HCT116 (cell line): ENCODE measurements around the gene MSI2. TPM values are rescaled to one million over a fixed set of nuclear protein-coding genes. Genes with fewer than 3 reads are reported as not detected.
A peak's percentile ranks its signal among the peaks of the same experiment; 100 is the strongest.

Experiments used
- ATAC-seq: fragments of 200-7000 bp; cut with Tn5 transposase; 2 replicates; pipeline ENCODE4 v1.9.1; 2020; ENCODE audit warnings: mild to moderate bottlenecking, moderate library complexity
- BruUV-seq: library from RNA; stranded (reverse); fragments of 400-500 nt; replicated peaks from 2 replicates; lab custom pipeline; 2021; lab: Mats Ljungman, UMichigan
- CTCF ChIA-PET: fragments of 300-600 bp; sonication (Branson Sonifier 250); formaldehyde crosslinking; loops from one replicate; lab custom pipeline; 2021; ENCODE audit warnings: antibody characterized with exemption; lab: Charles Lee
- POLR2A ChIA-PET: fragments of 300-600, 350-600 bp; sonication (Branson Sonifier 250); formaldehyde crosslinking; loops from one replicate; lab custom pipeline; 2021; ENCODE audit warnings: antibody characterized with exemption; lab: Charles Lee
- RAD21 ChIA-PET, 2 experiments: fragments of 300-600 bp; sonication (Branson Sonifier 250); formaldehyde crosslinking; loops; one replicate each; lab custom pipeline; 2023; ENCODE audit warnings: low total read pairs in 2 of 2; ENCODE audit not compliant: uncharacterized antibody in 2 of 2, unreplicated experiment in 2 of 2, low non-redundant PET in 1 of 2; lab: Charles Lee
- DNase-seq: peaks from one replicate; pipeline ENCODE4 v3.0.0-alpha.2; 2010; ENCODE audit warnings: low read depth, low spot score
- H2AFZ ChIP-seq: fragments of 200-600 bp; shearing (Covaris generic), sonication (generic); 2 replicates; pipeline ENCODE4 v1.6.1; 2017; ENCODE audit warnings: low read depth, mixed run types, mixed read lengths, antibody characterized with exemption, low read length; ENCODE audit not compliant: poor library complexity, severe bottlenecking
- H3K27ac ChIP-seq: 2 replicates; pipeline ENCODE4 v1.5.1; 2012; ENCODE audit warnings: low read depth, low read length
- H3K27me3 ChIP-seq: fragments of 200-600 bp; sonication (generic); 2 replicates; pipeline ENCODE4 v1.6.1; 2016; ENCODE audit warnings: mixed run types, low read length, mixed read lengths; ENCODE audit not compliant: insufficient read depth
- H3K36me3 ChIP-seq, 2 experiments: fragments of 200-500 bp in 1 of 2; fragments of 200-600 bp in 1 of 2; sonication (Bioruptor generic) in 1 of 2; sonication (generic) in 1 of 2; 2 replicates each; pipeline versions ENCODE4 v1.5.1 to v1.6.1; 2014 to 2016; ENCODE audit warnings: low read length in 2 of 2, inconsistent platforms in 1 of 2, mixed read lengths in 1 of 2, mixed run types in 1 of 2; ENCODE audit not compliant: insufficient read depth in 2 of 2, control insufficient read depth in 1 of 2
- H3K4me1 ChIP-seq, 2 experiments: fragments of 200-600 bp in 1 of 2; sonication (generic) in 1 of 2; 2 replicates each; pipeline versions ENCODE4 v1.5.1 to v1.6.1; 2012 to 2017; ENCODE audit warnings: low read length in 2 of 2, inconsistent platforms in 1 of 2, mild to moderate bottlenecking in 1 of 2, mixed read lengths in 1 of 2, mixed run types in 1 of 2, moderate library complexity in 1 of 2; ENCODE audit not compliant: insufficient read depth in 2 of 2, control insufficient read depth in 1 of 2
- H3K4me2 ChIP-seq: fragments of 200-600 bp; sonication (generic); 2 replicates; pipeline ENCODE4 v1.6.1; 2017; ENCODE audit warnings: mixed run types, low read length, mixed read lengths
- H3K4me3 ChIP-seq, 2 experiments: fragments of 200-600 bp in 1 of 2; sonication (generic) in 1 of 2; replicated peaks in 1 of 2; 2 replicates each; pipeline ENCODE4 v1.5.1; 2011 to 2016; ENCODE audit warnings: low read length in 2 of 2, control low read depth in 1 of 2, low read depth in 1 of 2, mild to moderate bottlenecking in 1 of 2, mixed read lengths in 1 of 2, mixed run types in 1 of 2
- H3K79me2 ChIP-seq: fragments of 200-600 bp; sonication (generic); 2 replicates; pipeline ENCODE4 v1.6.1; 2017; ENCODE audit warnings: mild to moderate bottlenecking, mixed run types, low read length, moderate library complexity, mixed read lengths; ENCODE audit not compliant: insufficient read depth
- H3K9ac ChIP-seq: fragments of 200-600 bp; sonication (generic); 2 replicates; pipeline ENCODE4 v1.6.1; 2016; ENCODE audit warnings: low read length, mixed read lengths
- H3K9me2 ChIP-seq: fragments of 200-600 bp; sonication (generic), shearing (Covaris generic); 2 replicates; pipeline ENCODE4 v1.6.1; 2017; ENCODE audit warnings: mixed run types, mild to moderate bottlenecking, moderate library complexity; ENCODE audit not compliant: insufficient read depth
- H3K9me3 ChIP-seq, 2 experiments: fragments of 200-500 bp in 1 of 2; fragments of 200-600 bp in 1 of 2; sonication (Bioruptor generic) in 1 of 2; sonication (generic) in 1 of 2; 2 replicates each; pipeline ENCODE4 v1.6.1; 2014 to 2017; ENCODE audit warnings: low read length in 2 of 2, mixed read lengths in 2 of 2, inconsistent platforms in 1 of 2, low read depth in 1 of 2, mild to moderate bottlenecking in 1 of 2, mixed run types in 1 of 2, moderate library complexity in 1 of 2; ENCODE audit not compliant: control insufficient read depth in 1 of 2, insufficient read depth in 1 of 2
- H4K20me1 ChIP-seq: fragments of 200-600 bp; sonication (generic), shearing (Covaris generic); 2 replicates; pipeline ENCODE4 v1.6.1; 2017; ENCODE audit warnings: mixed run types, mild to moderate bottlenecking, moderate library complexity; ENCODE audit not compliant: insufficient read depth
- CBX3 ChIP-seq: IDR thresholded peaks from 2 replicates; pipeline ENCODE4 v1.6.1; 2012; ENCODE audit warnings: low read depth
- EZH2 ChIP-seq: fragments of 200-600 bp; sonication (generic); IDR thresholded peaks from 2 replicates; pipeline ENCODE4 v1.6.1; 2017; ENCODE audit warnings: antibody characterized with exemption, mixed run types
- FOSL1 ChIP-seq: IDR thresholded peaks from 2 replicates; pipeline ENCODE4 v1.6.1; 2012; ENCODE audit warnings: low read depth
- JUND ChIP-seq: IDR thresholded peaks from 2 replicates; pipeline ENCODE4 v1.6.1; 2012
- MAX ChIP-seq: IDR thresholded peaks from 2 replicates; pipeline ENCODE4 v1.6.1; 2012
- SIN3A ChIP-seq: IDR thresholded peaks from 2 replicates; pipeline ENCODE4 v1.6.1; 2012; ENCODE audit warnings: low read depth
- SP1 ChIP-seq: IDR thresholded peaks from 2 replicates; pipeline ENCODE4 v1.6.1; 2012; ENCODE audit warnings: low read depth
- SRF ChIP-seq: IDR thresholded peaks from 2 replicates; pipeline ENCODE4 v1.6.1; 2012; ENCODE audit warnings: low read depth
- ZNF274 ChIP-seq: fragments of 200-500 bp; sonication (Bioruptor generic); IDR thresholded peaks from 2 replicates; pipeline ENCODE4 v1.6.1; 2014; ENCODE audit warnings: mild to moderate bottlenecking, low read depth, low read length, inconsistent platforms
- intact Hi-C: fragments of 100-400 bp; cut with micrococcal nuclease; formaldehyde crosslinking; loops from 2 replicates; pipeline ENCODE4 v1.10.0; 2022
- total RNA-seq: library from RNA; stranded (reverse); gene quantifications from one replicate; pipeline ENCODE4 v1.2.1, GENCODE V29; 2021; ENCODE audit not compliant: unreplicated experiment

Gene MSI2
- total RNA-seq, 1 experiment from 2014 or later = 137 TPM

GRCh38 chr17:57523926-57524632 is 267.8 kb downstream of the MSI2 start:
- H2AFZ ChIP-seq = no peak overlapping the region
- peak; percentile 80 for ATAC-seq
- H3K4me1 ChIP-seq = peaks cover 47 to 49% of the 10 kb centered on the region in 2 experiments
- peak overlapping the region; percentile 67 for H3K27ac ChIP-seq
- no peak overlapping the region for H3K4me3 ChIP-seq
- H3K27me3 ChIP-seq = no peaks in the 10 kb centered on the region
- intact Hi-C loops = no loop called here
- ChIA-PET POLR2A (no interaction called here), CTCF (interaction anchor here (3.1 kb wide), 1 partner anchor 10 kb away, joined by 8 read pairs; no protein-coding TSS in a partner anchor), RAD21 (no interaction called here)
- no peaks in the 10 kb centered on the region for H4K20me1 ChIP-seq
- peak; percentile 54 for DNase-seq
- no peaks in the 10 kb centered on the region for H3K36me3 ChIP-seq
- no peak overlapping the region for H3K9ac ChIP-seq
- peaks cover 5% of the 10 kb centered on the region; the same call in 1 of the 2 replicates for H3K79me2 ChIP-seq
- no peaks in the 10 kb centered on the region for H3K9me3 ChIP-seq
- peak overlapping the region; percentile 40 for H3K4me2 ChIP-seq
- BruUV-seq = TSS peak; percentile 49
- peak; percentile 57 for TF ChIP-seq SRF
- TF ChIP-seq JUND = peak; percentile 74
- TF ChIP-seq CBX3 = peak; percentile 97
- no peak for TF ChIP-seq EZH2
- no peak for TF ChIP-seq ZNF274
- peak; percentile 87 for TF ChIP-seq SP1
- peak; percentile 51; the same call in 1 of the 2 replicates for TF ChIP-seq FOSL1
- peak; percentile 93 for TF ChIP-seq MAX
- 0 out of 2 replicates have a peak, but pooled peaks have one; percentile 41 for TF ChIP-seq SIN3A
- H3K9me2 ChIP-seq = no peaks in the 10 kb centered on the region
